HEK293 (cell line): Measurements from ENCODE around the gene CDH2.

Source experiments
- CTCF ChIA-PET: fragments of 350-600 bp; formaldehyde crosslinking; extraction: SDS; loops from one replicate; lab custom pipeline; 2021; ENCODE audit warnings: antibody characterized with exemption; lab: Yijun Ruan, JAX
- POLR2A ChIA-PET: fragments of 300-600 bp; formaldehyde crosslinking; extraction: SDS; loops from one replicate; lab custom pipeline; 2020; ENCODE audit warnings: antibody characterized with exemption, inconsistent platforms; lab: Yijun Ruan, JAX
- H3K27ac ChIP-seq: fragments of 200-500 bp; sonication (Bioruptor generic); 2 replicates; pipeline ENCODE4 v1.5.1; 2014; ENCODE audit warnings: low read depth, low read length, control low read depth, inconsistent platforms; ENCODE audit errors: extremely low read depth
- H3K36me3 ChIP-seq, 2 experiments: fragments of 200-500 bp in 1 of 2; sonication (Bioruptor generic) in 1 of 2; 1 replicate in 1 of 2; 2 replicates in 1 of 2; pipeline ENCODE4 v1.5.1; 2014 to 2017; ENCODE audit warnings: inconsistent platforms in 2 of 2, low read length in 2 of 2; ENCODE audit not compliant: control insufficient read depth in 2 of 2, insufficient read depth in 1 of 2
- H3K4me1 ChIP-seq: fragments of 200-500 bp; sonication (Bioruptor generic); 2 replicates; pipeline ENCODE4 v1.5.1; 2014; ENCODE audit warnings: mild to moderate bottlenecking, low read length, inconsistent platforms; ENCODE audit not compliant: control insufficient read depth, insufficient read depth
- H3K4me3 ChIP-seq: 2 replicates; pipeline ENCODE4 v1.5.1; 2011; ENCODE audit warnings: low read depth, mild to moderate bottlenecking, control low read depth, low read length, moderate library complexity
- H3K9me3 ChIP-seq: fragments of 200-500 bp; sonication (Bioruptor generic); 2 replicates; pipeline ENCODE4 v1.5.1; 2014; ENCODE audit warnings: low read depth, low read length, inconsistent platforms; ENCODE audit not compliant: control insufficient read depth, insufficient read depth
- ATF2 ChIP-seq: fragments of 450-650 bp; formaldehyde crosslinking; IDR thresholded peaks from 2 replicates; pipeline ENCODE4 v1.5.1; 2016; ENCODE audit warnings: missing biosample characterization, missing genetic modification characterization, low read depth
- GLI2 ChIP-seq: fragments of 450-650 bp; formaldehyde crosslinking; IDR thresholded peaks from 2 replicates; pipeline ENCODE4; 2017; ENCODE audit warnings: missing biosample characterization, missing genetic modification characterization, low read depth, borderline replicate concordance
- HOXD13 ChIP-seq: sonication (generic); formaldehyde crosslinking; IDR thresholded peaks from 2 replicates; pipeline ENCODE4 v1.8.0; 2022; ENCODE audit warnings: missing genetic modification reagents, borderline replicate concordance
- PATZ1 ChIP-seq: fragments of 450-650 bp; formaldehyde crosslinking; IDR thresholded peaks from 2 replicates; pipeline ENCODE4 v1.5.1; 2016; ENCODE audit warnings: missing biosample characterization, missing genetic modification characterization
- SALL2 ChIP-seq: fragments of 450-650 bp; formaldehyde crosslinking; IDR thresholded peaks from 2 replicates; pipeline ENCODE4 v1.5.0; 2017; ENCODE audit warnings: missing biosample characterization, mild to moderate bottlenecking, missing genetic modification characterization, borderline replicate concordance
- TRIM28 ChIP-seq: IDR thresholded peaks from 2 replicates; pipeline ENCODE4 v1.6.1; 2011; ENCODE audit warnings: low read length, control low read depth, borderline replicate concordance
- ZBTB20 ChIP-seq: fragments of 450-650 bp; formaldehyde crosslinking; IDR thresholded peaks from 2 replicates; pipeline ENCODE4 v1.5.1; 2016; ENCODE audit warnings: missing biosample characterization, missing genetic modification characterization
- ZBTB44 ChIP-seq: fragments of 450-650 bp; IDR thresholded peaks from 2 replicates; pipeline ENCODE4 v1.5.1; 2018; ENCODE audit warnings: missing biosample characterization, mild to moderate bottlenecking, missing genetic modification characterization
- ZFHX2 ChIP-seq: fragments of 450-650 bp; formaldehyde crosslinking; conservative IDR thresholded peaks from 2 replicates; pipeline ENCODE4 v1.5.1; 2016; ENCODE audit warnings: missing biosample characterization, missing genetic modification characterization
- ZFP37 ChIP-seq: fragments of 450-650 bp; formaldehyde crosslinking; IDR thresholded peaks from 2 replicates; pipeline ENCODE4 v1.5.1; 2016; ENCODE audit warnings: missing biosample characterization, missing genetic modification characterization
- ZNF155 ChIP-seq: fragments of 450-650 bp; formaldehyde crosslinking; IDR thresholded peaks from 2 replicates; pipeline ENCODE4 v1.5.1; 2016; ENCODE audit warnings: missing biosample characterization, missing genetic modification characterization
- ZNF223 ChIP-seq: fragments of 450-650 bp; formaldehyde crosslinking; IDR thresholded peaks from 2 replicates; pipeline ENCODE4 v1.5.1; 2016; ENCODE audit warnings: missing biosample characterization, missing genetic modification characterization
- ZNF341 ChIP-seq: fragments of 450-650 bp; formaldehyde crosslinking; IDR thresholded peaks from 2 replicates; pipeline ENCODE4; 2016; ENCODE audit warnings: low read depth, missing biosample characterization, missing genetic modification characterization
- ZNF549 ChIP-seq: fragments of 450-650 bp; IDR thresholded peaks from 2 replicates; pipeline ENCODE4 v1.5.1; 2018; ENCODE audit warnings: missing biosample characterization, missing genetic modification characterization, mild to moderate bottlenecking, inconsistent platforms, moderate library complexity
- ZNF600 ChIP-seq: fragments of 450-650 bp; formaldehyde crosslinking; IDR thresholded peaks from 2 replicates; pipeline ENCODE4 v1.5.1; 2016; ENCODE audit warnings: missing biosample characterization, missing genetic modification characterization
- ZNF660 ChIP-seq: fragments of 450-650 bp; IDR thresholded peaks from 2 replicates; pipeline ENCODE4 v1.5.1; 2018; ENCODE audit warnings: missing biosample characterization, mild to moderate bottlenecking, missing genetic modification characterization
- ZNF791 ChIP-seq: fragments of 450-650 bp; formaldehyde crosslinking; IDR thresholded peaks from 2 replicates; pipeline ENCODE4 v1.5.1; 2016; ENCODE audit warnings: missing biosample characterization, missing genetic modification characterization

Gene CDH2

GRCh38 chr18:28123401-28124030 is 53.4 kb downstream of the CDH2 start (continued):
- TF ChIP-seq ZNF341 (tag by site-specific recombination): no peak
- no peak for TF ChIP-seq ZNF155
- no peak for TF ChIP-seq ZNF660 (tag by site-specific recombination)
- TF ChIP-seq SALL2 (tag by site-specific recombination): no peak
- TF ChIP-seq GLI2 (tag by site-specific recombination): no peak
- TF ChIP-seq TRIM28: no peak
- TF ChIP-seq HOXD13 (CRISPR knock-in tag): no peak
- no peak for TF ChIP-seq ATF2 (tag by site-specific recombination)
- TF ChIP-seq ZNF223 (tag by site-specific recombination): no peak

- no peak for TF ChIP-seq ZBTB44 (tag by site-specific recombination)
- TF ChIP-seq ZNF549 (tag by site-specific recombination): peak; percentile 70; the same call in 1 of the 2 replicates
- TF ChIP-seq, all 188 proteins: peak for 1
- POLR2A ChIA-PET: no interaction called here
- CTCF ChIA-PET: no interaction called here
Measured at GRCh38 chr18:28120828-28121515, 56.0 kb downstream of the CDH2 start.

GRCh38 chr18:28116461-28116860 is 60.5 kb downstream of the CDH2 start:
- Histone ChIP-seq H3K4me1 (peaks cover 19% of the 10 kb centered on the region), H3K9me3 (no peaks in the 10 kb centered on the region), H3K4me3 (no peak overlapping the region), H3K27ac (no peak overlapping the region), H3K36me3 (no peaks in the 10 kb centered on the region)
- POLR2A ChIA-PET: no interaction called here
- CTCF ChIA-PET: interaction anchor here (1.0 kb wide), 1 partner anchor 11 kb away, joined by 3 read pairs; no protein-coding TSS in a partner anchor
- TF ChIP-seq ZNF791 (tag by site-specific recombination) (no peak), PATZ1 (tag by site-specific recombination) (no peak)

More at GRCh38 chr18:28120828-28121515, 56.0 kb downstream of the CDH2 start:
- Histone ChIP-seq H3K27ac (no peak overlapping the region), H3K9me3 (no peaks in the 10 kb centered on the region), H3K4me1 (peaks cover 12% of the 10 kb centered on the region), H3K36me3 (no peaks in the 10 kb centered on the region), H3K4me3 (no peak overlapping the region)

- Histone ChIP-seq H3K4me3 (no peak overlapping the region), H3K36me3 (no peaks in the 10 kb centered on the region), H3K4me1 (peaks cover 19% of the 10 kb centered on the region), H3K9me3 (no peaks in the 10 kb centered on the region), H3K27ac (no peak overlapping the region)
- ChIA-PET CTCF (interaction anchor here (0.7 kb wide), 2 partner anchors 50 to 173 kb away, joined by 3 to 4 read pairs; no protein-coding TSS in a partner anchor), POLR2A (interaction anchor here (0.7 to 2.2 kb wide), 4 partner anchors 50 to 63 kb away, joined by 3 to 7 read pairs (median 4); partner anchors contain the start of gene CDH2)
- TF ChIP-seq ZNF600 (tag by site-specific recombination) (peak; percentile 31; the same call in 1 of the 2 replicates), ZFHX2 (tag by site-specific recombination) (peak; percentile 27; the same call in 1 of the 2 replicates), ZNF341 (tag by site-specific recombination) (no peak), ZFP37 (0 out of 2 replicates have a peak, but pooled peaks have one; percentile 38), ZBTB20 (tag by site-specific recombination) (peak; percentile 73)
Measured at GRCh38 chr18:28115149-28115550, 61.8 kb downstream of the CDH2 start.
